HCT116 (cell line): ENCODE data around the gene AGPAT3.

Experiments
- CEBPB ChIP-seq: IDR thresholded peaks from 2 replicates; pipeline ENCODE4 v1.6.1; 2012; ENCODE audit warnings: low read depth
- EGR1 ChIP-seq: IDR thresholded peaks from 2 replicates; pipeline ENCODE4 v1.6.1; 2012; ENCODE audit warnings: low read depth
- EZH2 ChIP-seq: fragments of 200-600 bp; sonication (generic); IDR thresholded peaks from 2 replicates; pipeline ENCODE4 v1.6.1; 2017; ENCODE audit warnings: antibody characterized with exemption, mixed run types
- JUND ChIP-seq: IDR thresholded peaks from 2 replicates; pipeline ENCODE4 v1.6.1; 2012
- POLR2A ChIP-seq: IDR thresholded peaks from 2 replicates; pipeline ENCODE4 v1.7.0; 2011; ENCODE audit warnings: borderline replicate concordance; ENCODE audit not compliant: insufficient read depth, insufficient read length; ENCODE audit errors: extremely low read depth
- POLR2AphosphoS5 ChIP-seq: IDR thresholded peaks from 2 replicates; pipeline ENCODE4 v1.6.1; 2011; ENCODE audit warnings: mild to moderate bottlenecking, low read depth, low read length, moderate library complexity
- TCF7L2 ChIP-seq: IDR thresholded peaks from 2 replicates; pipeline ENCODE4 v1.7.0; 2011; ENCODE audit warnings: borderline replicate concordance, inconsistent platforms; ENCODE audit not compliant: insufficient read depth, insufficient read length; ENCODE audit errors: extremely low read depth
- ZFX ChIP-seq: fragments of 450-650 bp; IDR thresholded peaks from 2 replicates; pipeline ENCODE4 v1.6.1; 2017
- ZNF274 ChIP-seq: fragments of 200-500 bp; sonication (Bioruptor generic); IDR thresholded peaks from 2 replicates; pipeline ENCODE4 v1.6.1; 2014; ENCODE audit warnings: mild to moderate bottlenecking, low read depth, low read length, inconsistent platforms
- TF ChIP-seq, protein P1 (sequence below), 3 experiments: fragments of 200-600 bp in 1 of 3; sonication (generic) in 1 of 3; IDR thresholded peaks in 2 of 3; conservative IDR thresholded peaks in 1 of 3; 2 replicates each; pipeline ENCODE4 v1.5.1; 2012 to 2017; ENCODE audit warnings: low read depth in 2 of 3, low read length in 2 of 3, antibody characterized with exemption in 1 of 3, borderline replicate concordance in 1 of 3, control low read depth in 1 of 3, mild to moderate bottlenecking in 1 of 3, mixed read lengths in 1 of 3, mixed run types in 1 of 3, moderate library complexity in 1 of 3; ENCODE audit not compliant: insufficient read depth in 1 of 3

DNA sequence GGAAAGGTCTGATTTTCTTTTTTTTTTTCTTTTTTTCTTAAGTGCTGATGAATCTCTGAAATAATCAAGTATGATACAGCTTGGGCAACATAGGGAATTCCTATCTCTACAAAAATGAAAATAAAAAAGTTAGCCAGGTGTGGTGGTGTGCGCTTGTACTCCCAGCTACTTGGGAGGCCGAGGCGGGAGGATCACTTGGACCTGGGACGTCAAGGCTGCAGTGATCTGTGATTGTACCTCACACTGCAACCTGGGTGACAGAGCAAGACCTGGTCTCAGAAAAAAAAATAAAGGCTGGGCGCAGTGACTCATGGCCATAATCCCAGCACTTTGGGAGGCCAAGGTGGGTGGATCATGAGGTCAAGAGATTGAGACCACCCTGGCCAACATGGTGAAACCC, 153.1 kb downstream of the AGPAT3 start:
- TF ChIP-seq, protein P1, sequence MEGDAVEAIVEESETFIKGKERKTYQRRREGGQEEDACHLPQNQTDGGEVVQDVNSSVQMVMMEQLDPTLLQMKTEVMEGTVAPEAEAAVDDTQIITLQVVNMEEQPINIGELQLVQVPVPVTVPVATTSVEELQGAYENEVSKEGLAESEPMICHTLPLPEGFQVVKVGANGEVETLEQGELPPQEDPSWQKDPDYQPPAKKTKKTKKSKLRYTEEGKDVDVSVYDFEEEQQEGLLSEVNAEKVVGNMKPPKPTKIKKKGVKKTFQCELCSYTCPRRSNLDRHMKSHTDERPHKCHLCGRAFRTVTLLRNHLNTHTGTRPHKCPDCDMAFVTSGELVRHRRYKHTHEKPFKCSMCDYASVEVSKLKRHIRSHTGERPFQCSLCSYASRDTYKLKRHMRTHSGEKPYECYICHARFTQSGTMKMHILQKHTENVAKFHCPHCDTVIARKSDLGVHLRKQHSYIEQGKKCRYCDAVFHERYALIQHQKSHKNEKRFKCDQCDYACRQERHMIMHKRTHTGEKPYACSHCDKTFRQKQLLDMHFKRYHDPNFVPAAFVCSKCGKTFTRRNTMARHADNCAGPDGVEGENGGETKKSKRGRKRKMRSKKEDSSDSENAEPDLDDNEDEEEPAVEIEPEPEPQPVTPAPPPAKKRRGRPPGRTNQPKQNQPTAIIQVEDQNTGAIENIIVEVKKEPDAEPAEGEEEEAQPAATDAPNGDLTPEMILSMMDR (IDR thresholded peaks at IDR 0.05 in 2 of 3, conservative IDR thresholded peaks at IDR 0.05 in 1 of 3; ENCODE audit: borderline replicate concordance in 1 of 3, insufficient read depth in 1 of 3, low read depth in 2 of 3, low read length in 2 of 3), result no peak
- no peak for TF ChIP-seq EZH2
- TF ChIP-seq POLR2A, result no peak
- no peak for TF ChIP-seq EGR1
- no peak for TF ChIP-seq POLR2AphosphoS5
- no peak for TF ChIP-seq JUND
- no peak for TF ChIP-seq TCF7L2
- TF ChIP-seq ZNF274, result no peak
- TF ChIP-seq CEBPB, result no peak
- TF ChIP-seq ZFX, result no peak
